GM21360 (cell line): Measurements from ENCODE around the gene MT1A.
"Not testable (repeated sequence)": the region's sequence is repeated elsewhere in the genome, so short reads cannot be mapped to it uniquely, and the experiment has no call there.

Experiments
- ATAC-seq: cut with Tn5 transposase; IDR thresholded peaks from one replicate; pipeline ENCODE4 v1.9.1; 2021; ENCODE audit warnings: mild to moderate bottlenecking, moderate library complexity; ENCODE audit not compliant: unreplicated experiment

MT1A gene

GRCh38 chr16:56652600-56652999 is 14.1 kb downstream of the MT1A start:
- ATAC-seq, result no peak

GRCh38 chr16:56653218-56653617 is 14.8 kb downstream of the MT1A start:
- no peak for ATAC-seq

- no peak for ATAC-seq
Measured at GRCh38 chr16:56657555-56658326, 19.3 kb downstream of the MT1A start, which contains the start of gene MT1F. MT1F (plus strand) TSS chr16:56657959; CDS start chr16:56658059, 100 bp downstream.

- no peak for ATAC-seq
Measured at GRCh38 chr16:56658327-56658875, 19.9 kb downstream of the MT1A start.

- no peak for ATAC-seq
Measured at GRCh38 chr16:56662357-56663354, 24.2 kb downstream of the MT1A start.

- no peak for ATAC-seq
Measured at GRCh38 chr16:56664506-56664905, 26.0 kb downstream of the MT1A start.

- ATAC-seq, result not testable (repeated sequence)
Measured at GRCh38 chr16:56665286-56666261, 27.1 kb downstream of the MT1A start.

GRCh38 chr16:56667581-56668571 is 29.4 kb downstream of the MT1A start, which contains the start of gene MT1G:
MT1G (minus strand) TSS chr16:56668065; CDS start chr16:56667993, 72 bp downstream.
- ATAC-seq, result no peak

- ATAC-seq, result no peak
Measured at GRCh38 chr16:56669005-56669839, 30.8 kb downstream of the MT1A start, which contains the start of gene MT1H. MT1H (plus strand) TSS chr16:56669814; CDS start chr16:56669885, 71 bp downstream.

- no peak for ATAC-seq
Measured at GRCh38 chr16:56669840-56670619, 31.6 kb downstream of the MT1A start.

GRCh38 chr16:56670620-56670934 is 32.1 kb downstream of the MT1A start:
- ATAC-seq, result no peak

- not testable (repeated sequence) for ATAC-seq
Measured at GRCh38 chr16:56671691-56672090, 33.2 kb downstream of the MT1A start.

- not testable (repeated sequence) for ATAC-seq
Measured at GRCh38 chr16:56672171-56672570, 33.7 kb downstream of the MT1A start.

GRCh38 chr16:56672761-56673536 is 34.5 kb downstream of the MT1A start:
- no peak for ATAC-seq

GRCh38 chr16:56673921-56674320 is 35.5 kb downstream of the MT1A start:
- ATAC-seq, result no peak

GRCh38 chr16:56674570-56674969 is 36.1 kb downstream of the MT1A start:
- ATAC-seq, result not testable (repeated sequence)
